Myometrial cell (primary cell): ENCODE data around the gene CCDC110. TPM values are rescaled to one million over a fixed set of nuclear protein-coding genes. Genes with fewer than 3 reads are reported as not detected.

Experiments
- total RNA-seq: library from RNA; depleted of rRNA; stranded (reverse); fragments of >200 nt; gene quantifications from 2 replicates; pipeline ENCODE4 v1.2.3, GENCODE V29; 2015

CCDC110 gene
- total RNA-seq, result 0.58 and 0.71 TPM in 2 replicates

GRCh38 chr4:185471235-185472102 is at the start of gene CCDC110:
Gene CCDC110, minus strand, starts transcription at chr4:185471733. Its CDS starts 50 bp downstream, at chr4:185471683.

GRCh38 chr4:185425647-185426352 is 45.7 kb downstream of the CCDC110 start, which contains the start of gene UFSP2:
Gene UFSP2, minus strand, starts transcription at chr4:185425964. Its CDS starts 96 bp downstream, at chr4:185425868.

GRCh38 chr4:185396724-185397385 is 74.7 kb downstream of the CCDC110 start, which contains the start of gene ANKRD37:
Gene ANKRD37, plus strand, starts transcription at chr4:185396841. Its CDS starts 83 bp downstream, at chr4:185396924.

GRCh38 chr4:185395238-185395955 is 76.1 kb downstream of the CCDC110 start, which contains the start of gene LRP2BP:
Gene LRP2BP, minus strand, starts transcription at chr4:185395924. Its CDS starts 17,738 bp downstream, at chr4:185378186.

Other genes with a start within 250 kb of the CCDC110 start
- 0.18 TPM in 1 of 2 replicates, not detected in the other for gene LRP2BP, start 75.8 kb downstream of the CCDC110 start, total RNA-seq
- 0.53 TPM in 1 of 2 replicates, not detected in the other for gene ANKRD37, start 74.9 kb downstream of the CCDC110 start, total RNA-seq
- gene UFSP2, start 45.8 kb downstream of the CCDC110 start, total RNA-seq, result 39.5 and 41.1 TPM in 2 replicates
- gene PDLIM3, start 63.8 kb upstream of the CCDC110 start, total RNA-seq, result 52.8 and 60.8 TPM in 2 replicates